ENCODE data around the gene AOPEP.

GRCh38 chr9:94799578-94800264, 73.2 kb downstream of the AOPEP start:
- TF ChIP-seq CTCF (conservative IDR thresholded peaks at IDR 0.05 in 1 of 2, IDR thresholded peaks at IDR 0.05 in 1 of 2; ENCODE audit: low read depth in 1 of 2, low read length in 2 of 2) (no peak), EZH2 (IDR thresholded peaks at IDR 0.05; ENCODE audit: low read length, missing control alignments) (no peak)
